GM23338 (cell line): Measurements from ENCODE around the gene COMMD2. TPM values are rescaled to one million over a fixed set of nuclear protein-coding genes. Genes with fewer than 3 reads are reported as not detected.

Experiments
- ATAC-seq: fragments of 200-7000 bp; cut with Tn5 transposase; 3 replicates; pipeline ENCODE4 v1.9.1; 2020
- DNase-seq: peaks from one replicate; pipeline ENCODE4 v3.0.0-alpha.2; 2015; ENCODE audit warnings: low spot score
- H2AFZ ChIP-seq: fragments of 200-600 bp; sonication (generic); 2 replicates; pipeline ENCODE4 v1.8.0; 2016; ENCODE audit warnings: antibody characterized with exemption, mild to moderate bottlenecking, moderate library complexity
- H3F3A ChIP-seq: fragments of 200-600 bp; sonication (generic); replicated peaks from 2 replicates; pipeline ENCODE4 v1.8.0; 2017; ENCODE audit warnings: antibody characterized with exemption, mixed run types, low read depth
- H3K27ac ChIP-seq: fragments of 200-600 bp; sonication (generic); 2 replicates; pipeline ENCODE4 v1.6.1; 2016; ENCODE audit warnings: low read depth
- H3K27me3 ChIP-seq: fragments of 200-600 bp; sonication (generic); 2 replicates; pipeline ENCODE4 v1.8.0; 2016; ENCODE audit warnings: mild to moderate bottlenecking, mixed run types, moderate library complexity; ENCODE audit not compliant: insufficient read depth
- H3K36me3 ChIP-seq: fragments of 200-600 bp; sonication (generic); 2 replicates; pipeline ENCODE4 v1.8.0; 2016; ENCODE audit warnings: mild to moderate bottlenecking; ENCODE audit not compliant: insufficient read depth
- H3K4me1 ChIP-seq: fragments of 200-600 bp; sonication (generic); 2 replicates; pipeline ENCODE4 v1.8.0; 2016; ENCODE audit warnings: mild to moderate bottlenecking, moderate library complexity; ENCODE audit not compliant: insufficient read depth
- H3K4me2 ChIP-seq: fragments of 200-600 bp; sonication (generic); 2 replicates; pipeline ENCODE4 v1.7.1; 2017; ENCODE audit warnings: mixed run types
- H3K4me3 ChIP-seq: fragments of 200-600 bp; sonication (generic); 2 replicates; pipeline ENCODE4 v1.6.1; 2016; ENCODE audit warnings: mixed run types
- H3K79me2 ChIP-seq: fragments of 200-600 bp; sonication (generic); replicated peaks from 2 replicates; pipeline ENCODE4 v1.8.0; 2017; ENCODE audit warnings: mild to moderate bottlenecking; ENCODE audit not compliant: insufficient read depth
- H3K9me2 ChIP-seq: fragments of 200-600 bp; sonication (generic); 2 replicates; pipeline ENCODE4 v1.8.0; 2017; ENCODE audit not compliant: insufficient read depth
- H4K20me1 ChIP-seq: fragments of 200-600 bp; sonication (generic); replicated peaks from 2 replicates; pipeline ENCODE4 v1.8.0; 2017; ENCODE audit warnings: mild to moderate bottlenecking; ENCODE audit not compliant: insufficient read depth
- H3K27ac Mint-ChIP-seq: 2 replicates; pipeline ENCODE4 v1.8.0; 2020; ENCODE audit warnings: inconsistent platforms, mild to moderate bottlenecking, moderate library complexity, mixed read lengths
- H3K27me3 Mint-ChIP-seq: 3 replicates; pipeline ENCODE4 v1.8.0; 2022; ENCODE audit warnings: low read depth, mild to moderate bottlenecking, moderate library complexity, mixed read lengths, inconsistent platforms; ENCODE audit not compliant: insufficient read depth, poor library complexity
- H3K36me3 Mint-ChIP-seq: 3 replicates; pipeline ENCODE4 v1.8.0; 2021; ENCODE audit warnings: low read depth, mild to moderate bottlenecking, inconsistent platforms, moderate library complexity, mixed read lengths
- H3K4me1 Mint-ChIP-seq: 3 replicates; pipeline ENCODE4 v1.8.0; 2020; ENCODE audit warnings: mild to moderate bottlenecking, inconsistent platforms, mixed read lengths
- H3K4me3 Mint-ChIP-seq: 3 replicates; pipeline ENCODE4 v1.8.0; 2021; ENCODE audit warnings: moderate library complexity, mild to moderate bottlenecking, inconsistent platforms, mixed read lengths
- H3K9me3 Mint-ChIP-seq: 3 replicates; pipeline ENCODE4 v1.8.0; 2020; ENCODE audit warnings: moderate library complexity, mild to moderate bottlenecking, inconsistent platforms, mixed read lengths
- CREB1 ChIP-seq: fragments of 250-450 bp; sonication (Bioruptor Pico); IDR thresholded peaks from 2 replicates; pipeline ENCODE4 v1.5.0; 2020; ENCODE audit warnings: low read depth, mild to moderate bottlenecking, moderate library complexity
- CTCF ChIP-seq, 2 experiments: fragments of 200-600 bp in 1 of 2; sonication (generic) in 1 of 2; conservative IDR thresholded peaks; 2 replicates each; pipeline versions ENCODE4 v1.5.1 to v1.6.1; 2016 to 2017; ENCODE audit warnings: antibody characterized with exemption in 2 of 2, low read depth in 2 of 2, mild to moderate bottlenecking in 2 of 2, moderate library complexity in 1 of 2
- ETS1 ChIP-seq: IDR thresholded peaks from 2 replicates; pipeline ENCODE4 v1.6.1; 2016; ENCODE audit warnings: antibody characterized with exemption
- EZH2 ChIP-seq: fragments of 200-600 bp; sonication (generic); IDR thresholded peaks from one replicate; pipeline ENCODE4 v1.8.0; 2017; ENCODE audit warnings: antibody characterized with exemption, mild to moderate bottlenecking, low read depth; ENCODE audit not compliant: unreplicated experiment
- EZH2phosphoT487 ChIP-seq: fragments of 200-600 bp; sonication (generic); IDR thresholded peaks from one replicate; pipeline ENCODE4 v1.8.1; 2018; ENCODE audit warnings: antibody characterized with exemption; ENCODE audit not compliant: unreplicated experiment
- JUNB ChIP-seq: IDR thresholded peaks from one replicate; pipeline ENCODE4 v1.6.1; 2016; ENCODE audit warnings: antibody characterized with exemption; ENCODE audit not compliant: unreplicated experiment
- NANOG ChIP-seq: IDR thresholded peaks from 2 replicates; pipeline ENCODE4 v1.6.1; 2016; ENCODE audit warnings: antibody characterized with exemption, borderline replicate concordance
- POLR2AphosphoS5 ChIP-seq: IDR thresholded peaks from 2 replicates; pipeline ENCODE4 v1.6.1; 2016; ENCODE audit warnings: antibody characterized with exemption, low read depth
- REST ChIP-seq: IDR thresholded peaks from one replicate; pipeline ENCODE4 v1.6.1; 2018; ENCODE audit warnings: antibody characterized with exemption; ENCODE audit not compliant: unreplicated experiment
- STAT1 ChIP-seq: IDR thresholded peaks from one replicate; pipeline ENCODE4 v1.6.1; 2016; ENCODE audit warnings: antibody characterized with exemption; ENCODE audit not compliant: unreplicated experiment
- ZNF114 ChIP-seq: fragments of 250-450 bp; sonication (Bioruptor Pico); IDR thresholded peaks from 2 replicates; pipeline ENCODE4 v1.5.0; 2020; ENCODE audit warnings: mild to moderate bottlenecking, moderate library complexity
- ZNF331 ChIP-seq: fragments of 250-450 bp; sonication (Bioruptor Pico); IDR thresholded peaks from 2 replicates; pipeline ENCODE4 v1.5.0; 2020; ENCODE audit warnings: low read depth, mild to moderate bottlenecking, moderate library complexity
- ZNF462 ChIP-seq: fragments of 250-450 bp; sonication (Bioruptor Pico); IDR thresholded peaks from 2 replicates; pipeline ENCODE4 v1.5.0; 2020; ENCODE audit warnings: mild to moderate bottlenecking, moderate library complexity
- polyA plus RNA-seq: library from polyadenylated mRNA; unstranded; fragments of >200 nt; fragmentation: Nextera tagmentation; extraction: Ambion mirVana; gene quantifications from 2 replicates; pipeline ENCODE4 v1.2.1, GENCODE V29; 2016
- total RNA-seq: library from RNA; depleted of rRNA; stranded (reverse); fragments of >200 nt; shearing (Covaris generic); gene quantifications from 2 replicates; pipeline ENCODE4 v1.2.3, GENCODE V29; 2014

The COMMD2 gene
- total and polyA plus RNA-seq, 2 experiments from 2014 or later, result 55.5 to 61.1 TPM

- Histone ChIP-seq H3F3A (no peaks in the 10 kb centered on the region), H3K4me1 (no peaks in the 10 kb centered on the region), H3K36me3 (no peaks in the 10 kb centered on the region), H2AFZ (no peak overlapping the region), H4K20me1 (no peaks in the 10 kb centered on the region), H3K27ac (no peak overlapping the region), H3K79me2 (no peaks in the 10 kb centered on the region), H3K9me2 (no peaks in the 10 kb centered on the region), H3K27me3 (no peaks in the 10 kb centered on the region), H3K4me3 (no peak overlapping the region), H3K4me2 (no peak overlapping the region)
- H3K27ac Mint-ChIP-seq, result no peak overlapping the region
- H3K36me3 Mint-ChIP-seq, result peaks cover 11% of the 10 kb centered on the region
- H3K4me3 Mint-ChIP-seq, result no peak overlapping the region
- TF ChIP-seq ETS1 (no peak), ZNF114 (no peak), NANOG (no peak), REST (no peak), CTCF (conservative IDR thresholded peaks at IDR 0.05; ENCODE audit: low read depth in 2 of 2) (no peak), ZNF331 (CRISPR knock-in tag) (no peak), POLR2AphosphoS5 (no peak), EZH2phosphoT487 (no peak), STAT1 (no peak), ZNF462 (CRISPR knock-in tag) (no peak), CREB1 (CRISPR knock-in tag) (no peak), JUNB (no peak), EZH2 (no peak)
- DNase-seq (no peak), ATAC-seq (no peak)
- no peaks in the 10 kb centered on the region for H3K4me1 Mint-ChIP-seq
- H3K9me3 Mint-ChIP-seq, result no peaks in the 10 kb centered on the region
- H3K27me3 Mint-ChIP-seq, result no peaks in the 10 kb centered on the region
Observed at GRCh38 chr3:149736953-149737205, 15.4 kb downstream of the COMMD2 start.
